SKM-1 treated with dmso at 0.1 percent for 144 hours (cell line): ENCODE measurements around the gene EMD.

Experiments used
- DNase-seq: peaks from one replicate; lab custom pipeline; 2025; ENCODE audit not compliant: unreplicated experiment; lab: John Stamatoyannopoulos, UW

EMD gene

DNA sequence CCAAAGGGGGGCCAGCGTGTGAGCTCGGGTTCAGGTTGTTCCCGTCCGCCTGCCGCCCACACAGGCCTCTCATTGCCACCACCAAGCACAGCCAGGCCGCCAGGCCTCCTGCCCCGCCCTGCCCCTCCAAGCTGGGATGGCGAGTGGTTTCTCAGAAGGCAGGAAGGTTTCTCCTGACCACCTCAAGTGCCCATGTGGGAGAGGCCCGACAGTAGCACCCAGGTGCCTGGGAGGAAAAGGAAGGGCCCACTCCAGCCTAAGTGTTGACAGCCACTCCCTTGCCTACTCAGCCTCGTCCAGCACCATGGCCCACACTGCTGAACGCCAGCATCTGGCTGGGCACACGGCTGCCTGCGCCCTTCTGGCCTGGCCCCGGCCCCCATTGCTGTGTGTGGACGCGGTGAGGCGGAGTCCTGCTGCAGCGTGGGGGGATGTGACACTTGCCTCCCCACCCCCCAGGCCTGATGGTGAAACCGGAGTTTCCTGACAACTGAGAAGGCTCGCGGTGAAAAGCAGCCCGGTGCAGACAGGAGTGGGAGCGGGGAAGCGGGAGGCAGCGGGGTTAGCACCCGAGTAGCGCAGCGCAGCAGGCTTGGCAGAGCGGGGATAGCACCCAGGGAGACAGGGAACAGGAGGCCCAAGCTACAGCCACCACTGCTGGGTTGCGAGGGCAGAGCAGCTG is 23.9 kb upstream of the EMD start:
- no peak for DNase-seq

DNA sequence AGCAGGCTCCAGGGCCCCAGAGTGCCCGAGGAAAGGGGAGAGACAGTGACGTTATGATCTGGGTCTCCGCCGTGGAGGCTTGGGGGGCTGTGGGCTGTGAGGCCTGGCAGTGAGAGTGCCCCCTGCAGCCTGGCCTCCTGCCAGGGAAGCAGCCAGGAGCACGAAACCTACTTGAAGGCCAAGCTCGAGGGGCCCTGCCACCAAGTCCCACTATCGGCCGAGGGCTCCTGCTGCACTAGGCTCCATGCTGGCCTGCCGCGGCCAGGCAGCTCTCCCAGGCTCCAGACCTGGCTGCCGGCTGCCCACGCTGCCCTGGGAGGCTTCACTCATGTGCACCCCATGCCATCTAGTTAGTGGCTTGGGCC is 23.3 kb upstream of the EMD start:
- no peak for DNase-seq

DNA sequence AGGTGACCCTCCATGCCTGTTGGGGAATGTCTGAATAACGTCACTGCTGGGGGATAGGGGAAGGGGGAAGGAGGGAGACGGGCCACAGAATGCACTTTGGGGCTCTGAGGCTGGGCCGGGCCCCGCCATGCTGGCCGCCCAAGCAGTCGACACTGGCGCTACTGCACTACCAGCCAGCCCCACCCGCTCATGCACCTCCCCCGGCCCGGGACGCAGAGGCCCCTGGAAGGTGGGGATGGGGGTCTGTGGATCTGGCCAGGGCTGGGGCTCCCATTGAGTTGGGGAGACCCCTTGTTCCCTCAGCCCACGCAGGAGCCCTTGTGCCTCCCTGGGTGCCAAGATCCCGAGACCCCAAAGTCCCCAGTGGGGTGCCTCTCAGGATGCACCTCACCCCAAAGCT is 22.5 kb upstream of the EMD start:
- no peak for DNase-seq

DNA sequence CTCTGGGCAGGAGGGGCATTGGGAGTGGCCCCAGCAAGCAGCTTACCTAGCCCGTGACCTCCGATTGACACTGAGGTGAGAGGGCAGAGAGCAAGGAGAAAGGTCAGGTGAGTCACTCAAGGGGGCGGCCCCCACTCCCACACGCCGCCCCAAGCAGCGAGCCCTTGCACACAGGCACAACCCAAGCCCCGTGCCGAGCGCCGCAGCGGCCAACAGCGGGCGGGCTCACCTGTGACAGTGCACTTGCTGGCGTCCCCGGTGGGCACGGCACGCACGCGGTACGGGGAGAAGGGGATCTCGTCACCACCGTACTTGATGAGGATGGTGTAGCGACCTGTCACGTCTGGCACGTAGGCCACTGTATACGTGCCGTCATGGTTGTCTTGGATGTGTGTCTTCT is 21.9 kb upstream of the EMD start:
- DNase-seq, result no peak

DNA sequence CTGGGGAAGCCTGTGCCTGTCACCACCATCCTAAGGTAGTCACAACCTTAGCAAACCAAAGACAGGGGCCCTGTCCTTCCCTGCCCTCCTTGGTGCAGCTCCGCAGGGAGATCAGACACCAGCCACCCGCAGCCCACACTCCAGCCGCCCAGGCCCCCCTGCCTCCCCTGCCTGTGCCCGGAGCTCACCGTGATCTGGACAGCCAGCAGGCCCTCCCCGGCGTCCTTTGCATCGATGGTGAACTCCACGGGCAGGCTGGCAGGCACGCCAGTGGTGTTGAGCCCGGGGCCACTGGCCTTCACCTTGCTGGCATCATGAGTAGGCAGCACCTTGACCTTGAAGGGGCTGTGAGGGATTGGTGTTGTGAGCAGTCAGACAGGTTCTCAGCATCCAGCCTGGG is 21.1 kb upstream of the EMD start:
- no peak for DNase-seq

DNA sequence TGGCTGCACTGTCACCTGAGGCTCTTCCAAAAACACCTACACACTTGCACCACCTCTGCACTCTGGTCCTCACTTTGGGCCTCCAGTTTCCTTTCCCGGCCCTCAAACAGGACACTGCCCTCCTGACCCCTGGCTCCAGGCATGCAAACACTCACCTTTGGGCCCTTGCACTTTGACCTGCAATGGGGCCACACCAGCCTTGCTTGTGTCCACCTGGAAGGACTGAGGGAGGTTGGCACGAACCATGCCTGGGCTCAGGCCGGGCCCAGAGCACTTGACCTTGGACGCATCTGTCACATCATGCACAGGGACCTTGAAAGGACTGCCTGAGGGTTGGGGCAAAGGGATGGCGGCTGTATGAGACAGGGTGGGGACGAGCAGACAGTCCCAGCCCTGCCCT is 20.3 kb upstream of the EMD start:
- DNase-seq, result no peak

DNA sequence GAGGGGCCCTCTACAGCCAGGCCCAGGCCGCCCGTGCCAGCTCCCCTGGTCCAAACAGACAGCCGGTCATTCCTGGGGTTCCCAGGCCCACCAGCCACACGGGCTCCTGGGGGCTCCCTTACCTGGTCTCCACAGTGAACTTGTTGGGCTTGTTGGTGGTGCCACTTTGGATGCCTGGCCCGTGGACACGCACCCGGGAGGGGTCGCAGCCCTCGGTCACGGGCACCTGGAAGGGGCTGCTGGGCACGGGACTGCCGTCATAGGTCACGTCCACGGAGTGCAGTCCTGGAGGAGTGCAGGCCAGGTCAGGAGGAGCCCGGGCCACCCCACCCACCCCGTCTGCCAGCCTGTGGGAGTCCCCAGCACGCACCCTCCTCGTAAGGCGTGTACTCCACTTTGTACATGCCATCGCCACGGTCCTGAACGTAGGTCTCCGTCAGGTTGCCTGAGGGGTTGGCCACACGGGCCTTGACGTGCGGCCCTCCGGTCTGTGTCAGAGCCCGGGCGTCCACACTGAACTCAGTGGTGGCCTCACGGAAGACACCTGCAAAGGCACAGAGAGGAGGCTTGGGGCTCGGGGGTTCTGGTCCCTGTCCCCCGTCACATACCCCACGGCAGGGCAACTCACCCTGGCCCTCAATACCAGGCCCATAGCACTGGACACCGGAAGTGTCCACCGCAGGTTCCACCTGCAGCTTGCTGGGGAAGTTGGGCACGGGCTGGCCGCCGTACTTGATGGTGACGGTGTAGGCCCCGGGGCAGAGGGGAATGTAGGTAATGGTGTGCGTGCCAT is 19.5 kb upstream of the EMD start:
- no peak for DNase-seq

DNA sequence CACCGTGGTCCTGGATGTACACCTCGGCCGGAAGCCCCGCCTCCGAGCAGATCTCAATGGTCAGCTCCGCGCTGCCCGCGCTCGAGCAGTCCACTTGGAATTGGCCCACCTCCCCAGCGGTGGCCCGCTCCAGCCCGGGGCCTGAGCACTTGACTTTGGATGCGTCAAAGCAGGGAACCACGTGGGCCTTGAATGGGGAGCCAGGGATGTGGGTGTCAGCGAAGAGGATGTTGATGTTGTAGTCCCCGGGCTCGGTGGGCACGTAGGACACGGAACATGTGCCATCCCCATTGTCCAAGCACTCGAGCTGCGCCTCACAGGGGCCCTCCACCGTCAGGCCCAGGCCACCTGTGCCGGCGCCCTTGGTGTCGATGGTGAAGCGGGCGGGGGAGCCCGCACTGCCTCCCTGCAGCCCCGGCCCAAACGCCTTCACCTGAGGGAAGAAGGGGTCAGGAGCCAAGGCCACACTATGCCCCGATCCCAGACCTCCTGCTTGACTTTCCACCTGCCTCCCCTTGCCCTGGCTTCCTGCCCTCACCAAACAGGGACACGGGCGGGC is 18.9 kb upstream of the EMD start:
- DNase-seq, result no peak

DNA sequence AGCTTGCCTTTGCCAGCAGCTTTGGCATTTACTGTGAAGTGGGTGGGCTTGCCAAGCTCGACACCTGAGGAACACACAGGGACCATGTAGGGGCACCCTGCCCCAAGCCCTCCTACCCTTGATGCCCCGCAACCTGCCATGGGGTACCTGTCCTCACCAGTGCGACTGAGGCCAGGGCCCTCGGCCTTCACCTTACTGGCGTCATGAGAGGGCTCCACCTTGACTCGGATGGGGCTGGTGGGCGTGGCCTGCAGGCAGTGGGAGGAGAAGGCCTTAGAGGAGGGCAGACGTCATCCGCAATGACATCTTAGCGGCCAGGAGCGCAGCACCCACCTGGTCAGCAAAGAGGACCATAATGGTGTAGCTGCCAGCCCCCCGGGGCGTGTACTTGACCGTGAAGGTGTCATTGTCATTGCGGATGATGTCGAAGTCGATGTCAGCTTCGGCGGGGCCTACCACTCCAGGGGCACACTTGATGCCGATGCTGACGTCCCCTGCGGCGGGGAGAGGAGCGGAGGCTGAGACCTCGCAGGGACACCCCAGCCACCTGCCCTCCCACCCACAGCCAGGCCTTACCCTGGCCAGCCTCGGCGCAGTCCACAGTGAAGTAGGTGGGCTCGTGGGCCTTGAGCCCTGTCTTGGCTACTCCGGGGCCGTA is 16.9 kb upstream of the EMD start:
- DNase-seq, result no peak

DNA sequence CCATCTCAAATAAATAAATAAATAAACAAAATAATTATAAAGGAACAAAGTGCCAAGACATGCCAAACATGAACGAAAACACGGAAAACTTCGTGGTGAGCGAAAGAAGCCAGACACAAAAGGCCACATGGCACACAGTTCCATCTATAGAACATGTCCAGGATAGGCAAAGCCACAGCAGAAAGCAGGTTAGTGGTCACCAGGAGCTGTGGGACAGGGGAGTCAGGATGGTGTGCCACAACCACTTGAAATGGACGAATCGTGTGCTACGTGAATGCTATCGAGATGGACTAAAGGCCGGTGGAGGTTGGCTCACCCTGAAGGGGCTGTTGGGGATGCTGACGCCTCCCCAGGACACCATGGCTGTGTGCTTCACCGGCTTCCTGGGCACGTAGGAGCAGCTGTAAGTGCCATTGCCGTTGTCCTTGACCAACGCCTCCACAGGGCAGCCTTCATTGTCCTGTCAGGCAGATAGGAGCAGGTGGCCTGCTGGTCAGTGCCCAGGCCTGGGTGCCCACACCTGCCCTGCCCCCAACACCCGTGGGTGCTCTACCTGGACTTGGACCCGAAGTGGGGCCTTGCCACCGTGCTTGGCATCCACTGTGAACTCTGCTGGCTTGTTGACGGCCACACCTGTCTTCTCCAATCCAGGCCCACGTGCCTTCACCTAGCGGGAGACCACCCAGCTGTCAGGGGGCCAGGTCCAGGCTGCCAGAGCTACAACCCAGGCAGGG is 15.2 kb upstream of the EMD start:
- no peak for DNase-seq

DNA sequence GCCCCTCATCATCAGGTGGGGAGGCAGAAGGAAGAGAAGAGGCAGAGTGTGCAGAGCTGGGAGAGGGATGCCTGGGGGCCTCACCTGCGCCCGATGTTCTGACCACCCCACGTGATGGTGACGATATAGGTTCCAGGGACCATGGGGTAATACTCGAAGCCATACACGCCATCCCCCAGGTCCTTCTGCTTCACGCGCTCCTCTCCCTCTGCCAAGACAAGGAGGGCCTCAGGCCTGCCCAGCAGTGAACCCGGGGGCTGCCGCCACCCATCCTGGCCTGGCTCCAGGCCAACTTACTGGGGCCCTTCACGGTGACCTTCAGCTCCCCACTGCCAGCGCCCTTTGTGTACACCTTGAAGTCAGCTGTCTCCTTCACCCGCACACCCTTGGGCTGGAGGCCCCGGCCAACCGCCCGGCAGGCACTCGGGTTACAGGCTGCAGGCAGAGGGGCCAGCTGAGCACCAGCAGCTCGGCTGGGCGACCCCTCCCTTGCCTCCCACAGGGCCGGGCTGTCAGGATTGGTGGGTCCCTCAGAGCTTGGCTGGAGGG is 14.0 kb upstream of the EMD start:
- DNase-seq, result no peak

DNA sequence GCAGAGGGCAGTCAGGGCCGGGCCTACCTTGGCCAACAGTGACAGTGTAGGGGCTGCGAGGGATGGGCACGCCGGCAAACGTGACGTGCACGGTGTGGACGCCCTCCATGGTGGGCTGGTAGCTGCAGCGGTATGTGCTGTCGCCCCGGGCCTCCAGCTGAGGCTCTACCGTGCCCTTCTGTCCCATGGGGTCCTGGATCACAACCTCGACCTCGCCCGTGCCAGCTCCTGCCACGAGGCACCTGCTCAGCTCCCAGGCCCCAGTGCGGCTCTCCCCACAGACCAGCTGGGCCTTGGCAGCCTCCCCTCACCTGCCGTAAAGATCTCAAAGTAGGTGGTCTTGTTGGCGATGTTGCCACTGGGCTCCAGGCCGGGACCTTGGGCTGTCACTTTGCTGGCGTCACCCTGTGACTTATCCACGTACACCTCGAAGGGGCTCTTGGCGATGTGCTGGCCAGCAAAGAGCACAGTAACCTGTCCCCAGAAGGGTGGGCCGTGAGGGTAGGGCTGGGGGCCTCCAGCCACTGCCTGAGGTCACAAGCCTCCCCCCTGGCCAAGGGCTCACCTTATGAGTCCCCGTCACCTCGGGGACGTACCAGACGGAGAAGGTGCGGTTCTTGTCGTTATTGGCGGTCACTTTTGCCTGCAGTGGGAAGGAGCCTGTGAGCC is 13.0 kb upstream of the EMD start:
- DNase-seq, result no peak

DNA sequence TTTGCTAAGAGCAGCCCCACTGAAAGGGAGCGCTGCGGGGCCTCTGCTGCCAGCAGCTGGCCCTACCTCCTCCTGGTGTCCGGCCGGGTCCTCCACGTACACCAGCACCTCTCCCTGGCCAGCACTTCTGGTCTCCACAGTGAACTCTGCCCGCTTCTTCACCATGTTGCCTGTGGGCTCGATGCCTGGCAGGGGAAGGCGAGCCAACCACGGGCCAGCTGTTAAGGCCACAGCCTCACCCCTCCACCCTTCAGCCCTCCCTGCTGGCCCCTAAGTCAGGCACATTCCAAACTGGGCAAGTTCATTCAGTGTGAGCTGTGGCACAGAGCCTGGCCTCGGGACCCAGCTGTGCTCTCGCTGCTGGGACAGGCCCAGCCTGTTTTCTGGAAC is 12.4 kb upstream of the EMD start:
- no peak for DNase-seq

DNA sequence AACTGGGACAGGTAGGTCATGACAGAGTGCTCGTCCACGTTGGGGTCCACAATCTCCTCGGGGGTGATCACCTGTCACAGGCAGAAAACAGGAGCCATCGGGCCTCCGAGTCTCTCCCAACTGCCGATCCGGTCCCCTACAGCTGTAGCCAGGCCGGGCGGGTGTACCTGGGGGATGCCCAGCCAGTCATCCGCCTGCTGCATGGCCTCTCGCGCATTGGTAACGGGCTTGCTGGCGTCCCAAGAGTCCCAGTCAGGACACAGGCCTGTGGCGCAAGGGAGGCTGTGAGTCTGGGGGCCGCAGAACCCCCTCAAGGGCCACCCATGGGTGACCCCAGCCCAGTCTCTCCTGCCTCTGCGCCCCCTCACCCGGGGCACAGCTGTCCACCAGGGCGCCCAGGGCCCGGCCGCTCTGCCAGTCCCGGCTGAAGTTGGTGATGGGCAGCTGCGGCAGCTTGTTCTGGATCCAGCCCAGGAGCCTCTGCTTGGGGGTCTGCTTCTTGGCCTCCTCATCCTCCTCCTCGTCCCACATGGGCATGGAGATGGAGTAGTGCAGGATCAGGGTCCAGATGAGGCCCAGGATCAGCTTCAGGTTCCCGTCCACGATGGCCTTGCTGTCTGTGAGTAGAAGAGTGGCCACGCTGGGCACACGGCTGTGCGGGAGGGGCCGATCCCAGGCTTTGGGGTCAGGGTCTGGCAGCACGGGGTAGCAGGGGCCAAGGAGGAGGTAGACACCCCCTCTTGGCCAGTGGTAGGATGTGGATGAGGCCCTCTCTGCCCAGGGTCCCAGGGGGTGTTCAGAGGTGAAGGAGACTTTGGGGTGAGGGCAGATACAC is 11.4 kb upstream of the EMD start:
- DNase-seq, result no peak

DNA sequence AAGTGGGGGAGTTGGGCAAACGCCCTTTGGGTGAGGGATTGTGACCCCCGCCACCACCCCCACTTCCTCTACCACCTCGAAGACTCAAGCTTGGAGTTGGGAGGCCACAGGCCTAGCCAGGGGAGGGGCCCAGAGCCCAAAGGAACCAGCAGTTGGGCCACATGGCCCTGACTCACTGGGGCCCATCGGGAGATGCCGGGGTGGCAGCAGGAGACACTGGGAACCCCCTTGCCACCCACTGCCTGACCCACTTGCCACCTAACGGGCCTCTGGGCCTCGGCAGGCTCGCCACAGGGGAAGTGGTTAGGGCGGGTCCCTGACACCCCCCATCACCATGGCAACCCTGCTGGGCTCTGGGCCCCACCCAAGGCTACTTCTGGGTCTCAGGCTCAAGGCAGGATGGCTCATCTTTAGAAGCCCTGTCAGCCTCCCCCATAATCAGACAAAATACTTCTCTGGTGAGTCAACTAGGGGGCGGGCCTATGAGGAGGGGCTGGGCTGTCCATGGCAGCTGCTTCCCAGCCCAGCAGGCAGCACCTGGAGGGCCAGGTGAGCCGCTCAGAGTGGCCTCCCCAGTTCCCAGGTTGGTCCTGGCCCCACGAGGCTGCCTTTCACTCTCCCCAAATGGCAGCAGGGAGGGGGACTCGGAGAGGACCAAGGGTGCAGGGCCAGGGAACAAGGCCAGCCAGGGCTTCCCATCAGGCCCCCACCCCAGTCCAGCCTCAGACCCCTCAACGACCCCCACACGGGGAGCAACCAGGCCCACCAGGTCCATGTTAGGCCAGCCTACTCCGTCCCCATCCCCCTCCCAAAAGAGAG is 10.3 kb upstream of the EMD start:
- peak; percentile 83 for DNase-seq

DNA sequence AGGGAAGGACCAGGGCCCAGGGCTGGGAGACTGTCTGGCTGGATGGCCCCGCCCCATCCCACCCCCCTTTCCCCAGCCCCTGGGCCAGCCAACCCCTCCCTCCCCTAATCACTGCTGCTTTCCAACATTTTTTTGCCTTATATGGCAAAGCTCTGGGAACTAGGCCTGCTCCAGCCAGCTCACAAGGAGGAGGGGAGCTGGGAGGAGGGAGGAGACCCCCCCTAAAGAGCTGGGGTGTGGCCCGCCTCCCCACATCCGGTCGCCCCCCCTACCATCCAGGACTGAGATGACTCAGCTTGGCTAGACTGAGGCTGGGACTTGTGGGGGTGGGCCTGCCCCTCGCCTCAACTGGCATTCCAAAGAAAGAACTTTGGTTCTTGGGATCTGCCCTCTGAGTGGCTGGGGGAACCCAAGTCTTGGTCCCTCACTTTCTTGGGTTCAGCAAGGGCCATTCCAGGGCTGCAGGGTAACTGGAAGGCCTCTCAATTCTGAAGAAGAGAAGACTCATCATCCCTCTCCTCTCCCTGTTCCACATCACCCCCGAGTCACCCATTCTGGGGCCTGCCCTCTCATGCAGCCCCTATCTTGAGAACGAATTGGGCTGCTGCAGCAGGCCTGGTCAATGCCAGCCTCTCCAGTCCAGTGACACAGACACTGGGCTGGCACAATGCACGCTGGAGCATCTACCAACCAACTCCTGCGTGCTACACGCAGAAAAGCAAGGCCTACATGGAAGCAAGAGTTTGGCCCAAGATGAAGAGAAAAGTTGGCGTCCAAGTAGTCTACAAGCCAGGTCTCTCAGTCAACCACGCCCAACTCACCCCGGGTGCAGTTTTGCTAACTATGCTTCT is 9.4 kb upstream of the EMD start:
- peak; percentile 15 for DNase-seq

DNA sequence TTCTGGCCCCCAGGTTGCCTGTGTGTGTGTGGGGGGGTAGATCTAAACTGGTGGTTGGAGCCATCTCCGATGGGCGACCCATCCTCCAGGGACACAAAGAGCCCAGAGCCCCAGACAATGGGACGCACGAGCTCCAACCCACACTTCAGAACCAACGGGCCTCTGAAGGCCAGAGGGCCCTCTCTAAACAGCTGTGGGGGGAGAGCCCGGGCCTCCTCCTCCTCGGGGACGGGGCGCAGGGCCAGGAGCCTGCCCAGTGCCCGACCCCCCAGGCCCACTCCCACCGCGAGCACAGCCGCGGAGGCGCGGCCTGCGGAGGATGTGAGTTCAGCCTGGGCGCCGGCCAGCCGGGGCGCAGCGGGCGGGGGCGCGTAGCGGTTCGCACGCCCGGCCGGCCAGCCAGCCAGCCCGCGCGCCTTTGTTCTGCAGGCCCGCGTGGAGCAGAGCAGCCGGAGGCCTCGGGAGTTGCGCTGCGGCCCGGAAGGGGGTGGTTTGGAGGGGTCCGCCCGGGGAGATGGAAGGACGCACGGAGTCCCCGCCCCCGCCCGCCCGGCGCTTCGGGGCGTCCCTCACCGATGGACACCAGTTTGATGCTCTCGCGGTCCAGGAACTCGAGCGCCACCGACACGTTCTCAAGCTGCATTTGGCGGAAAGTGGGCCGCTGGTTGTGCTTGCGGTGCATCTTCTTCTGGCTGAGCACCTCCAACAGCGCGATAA is 8.6 kb upstream of the EMD start:
- no peak for DNase-seq
